GM12892 (cell line): ENCODE measurements around the gene TMPRSS12.

Experiments used
- DNase-seq: peaks from one replicate; pipeline ENCODE4 v3.0.0; 2011; ENCODE audit not compliant: insufficient read length
- FAIRE-seq: peaks from 2 replicates; lab custom pipeline; 2011; peaks lifted over from hg19 to GRCh38; lab: Jason Lieb, UNC
- POLR2A ChIP-seq: IDR thresholded peaks from 2 replicates; pipeline ENCODE4 v1.6.1; 2011; ENCODE audit warnings: low read depth, low read length, control low read depth
- POLR2AphosphoS5 ChIP-seq: IDR thresholded peaks from 2 replicates; pipeline ENCODE4 v1.6.1; 2011; ENCODE audit warnings: low read depth, low read length, control low read depth
- TAF1 ChIP-seq: IDR thresholded peaks from 2 replicates; pipeline ENCODE4 v1.6.1; 2011; ENCODE audit warnings: low read depth, mild to moderate bottlenecking, control low read depth, low read length, borderline replicate concordance

The TMPRSS12 gene

DNA sequence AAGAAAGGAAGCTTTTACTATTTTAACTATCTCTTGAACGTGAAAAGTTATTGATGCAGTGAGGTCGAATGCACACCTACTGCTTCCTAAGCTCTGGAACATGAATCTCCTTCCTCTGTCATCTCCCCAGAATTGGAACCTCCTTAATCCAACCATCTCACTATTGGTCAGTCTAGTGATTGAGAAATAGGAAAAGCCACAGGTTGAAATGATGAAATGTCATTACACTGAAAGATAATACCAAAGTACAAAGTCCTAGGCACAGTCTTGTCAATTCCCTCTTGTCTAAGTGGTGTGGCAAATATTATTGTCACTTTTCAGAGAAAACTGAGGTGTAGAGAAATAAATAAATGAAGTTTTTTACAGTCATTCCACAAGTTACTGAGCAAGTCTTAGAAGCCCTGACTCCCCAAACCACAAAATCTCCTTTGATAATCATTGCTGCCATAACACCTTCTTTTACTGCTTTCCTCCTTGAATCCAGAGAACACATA, 90.1 kb downstream of the TMPRSS12 start:
- FAIRE-seq (no peak), DNase-seq (no peak)
- TF ChIP-seq TAF1 (no peak), POLR2AphosphoS5 (no peak), POLR2A (no peak)

DNA sequence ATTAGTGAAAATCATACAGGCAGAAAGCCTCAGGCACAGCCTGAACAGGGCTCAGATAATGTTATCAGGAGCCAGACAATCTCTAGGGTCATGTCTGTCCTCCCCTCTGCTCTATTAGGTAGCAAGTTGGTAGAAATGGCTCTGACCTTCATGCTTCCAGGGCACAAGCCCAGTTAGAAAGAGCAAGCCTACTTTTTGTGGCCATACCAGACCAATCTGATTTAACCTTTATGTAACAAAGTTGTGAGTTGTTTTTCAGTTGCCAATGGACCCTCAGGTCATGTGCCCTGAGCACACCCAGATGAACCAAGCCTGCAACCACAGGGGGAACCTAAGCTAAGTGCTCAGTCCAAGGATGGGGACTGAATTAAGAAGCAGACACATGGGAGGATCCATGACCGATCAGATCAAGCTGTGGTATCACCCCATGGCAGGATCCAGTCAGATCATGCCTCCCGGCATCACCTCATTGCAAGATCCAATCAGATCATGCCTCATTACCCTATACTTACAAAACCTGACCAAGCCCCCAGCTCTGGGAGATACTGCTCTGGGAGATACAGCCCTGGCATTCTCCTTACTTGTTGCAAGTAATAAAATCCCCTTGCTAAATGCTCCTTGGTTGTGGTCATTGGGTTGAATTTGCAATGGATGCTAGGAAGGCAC, 90.9 kb downstream of the TMPRSS12 start:
- TF ChIP-seq POLR2AphosphoS5 = no peak
- TF ChIP-seq TAF1 = no peak
- no peak for TF ChIP-seq POLR2A
- DNase-seq (no peak), FAIRE-seq (no peak)

DNA sequence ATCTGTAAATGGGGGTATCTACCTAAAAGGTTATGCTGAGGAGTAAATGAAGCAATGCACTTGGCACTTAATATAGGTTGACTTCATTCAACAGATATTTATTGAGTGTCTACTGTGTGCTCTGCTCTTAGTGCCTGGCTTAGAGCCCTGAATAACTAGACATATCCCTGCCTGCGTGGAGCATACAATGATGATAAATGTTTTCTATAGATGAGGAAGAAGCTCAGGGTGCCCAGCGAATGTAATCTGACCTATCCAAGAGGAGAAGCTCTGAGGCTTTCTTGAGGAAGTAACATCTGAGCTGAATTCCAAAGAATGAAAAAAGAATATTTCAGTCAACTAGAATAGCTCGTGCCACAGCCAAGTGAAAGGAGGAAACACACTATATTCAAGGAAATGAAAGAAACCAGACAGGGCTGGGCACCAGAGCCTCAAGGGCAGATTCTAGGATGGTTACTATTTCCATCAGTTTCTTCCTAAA, 91.7 kb downstream of the TMPRSS12 start:
- FAIRE-seq = no peak

DNA sequence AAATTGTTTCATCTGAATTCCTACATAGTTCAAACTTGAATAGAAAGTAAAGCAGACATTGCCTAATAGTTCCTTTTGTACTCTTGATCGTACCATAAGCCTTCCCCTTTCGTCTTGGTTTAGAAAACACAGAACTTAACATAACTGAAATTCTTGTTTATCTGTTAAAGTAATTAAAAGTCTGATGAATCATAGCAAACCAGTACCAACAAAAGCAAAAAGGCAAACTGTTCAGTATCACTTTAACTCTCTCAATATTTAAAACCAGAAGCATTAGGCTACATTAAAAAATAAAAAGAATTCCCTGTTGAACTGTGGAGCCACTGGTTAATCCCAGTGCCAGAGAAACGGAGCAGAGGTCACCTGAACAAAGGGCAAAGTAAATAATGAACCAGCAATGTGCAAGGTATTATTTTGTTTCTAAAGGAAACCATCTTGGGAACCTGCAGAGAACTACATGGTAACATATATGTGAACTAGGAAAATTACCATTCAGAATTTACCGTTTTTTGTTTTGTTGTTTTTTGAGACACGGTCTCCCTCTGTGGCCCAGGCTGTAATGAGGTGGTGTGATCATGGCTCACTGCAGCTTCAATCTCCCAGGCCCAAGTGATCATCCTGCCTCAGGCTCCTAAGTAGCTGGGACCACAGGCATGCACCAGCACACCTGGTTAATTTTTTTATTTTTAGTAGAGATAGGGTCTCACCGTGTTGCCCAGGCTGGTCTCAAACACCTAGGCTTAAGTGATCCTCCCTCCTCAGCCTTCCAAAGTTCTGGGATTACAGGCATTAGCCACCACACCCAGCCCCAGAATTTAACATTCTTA, 92.5 kb downstream of the TMPRSS12 start:
- FAIRE-seq (no peak), DNase-seq (no peak)
- TF ChIP-seq TAF1 = no peak
- no peak for TF ChIP-seq POLR2A
- no peak for TF ChIP-seq POLR2AphosphoS5

More for the DNA sequence above, 91.7 kb downstream of the TMPRSS12 start:
- TF ChIP-seq POLR2A (no peak), POLR2AphosphoS5 (no peak), TAF1 (no peak)
- DNase-seq = no peak

DNA sequence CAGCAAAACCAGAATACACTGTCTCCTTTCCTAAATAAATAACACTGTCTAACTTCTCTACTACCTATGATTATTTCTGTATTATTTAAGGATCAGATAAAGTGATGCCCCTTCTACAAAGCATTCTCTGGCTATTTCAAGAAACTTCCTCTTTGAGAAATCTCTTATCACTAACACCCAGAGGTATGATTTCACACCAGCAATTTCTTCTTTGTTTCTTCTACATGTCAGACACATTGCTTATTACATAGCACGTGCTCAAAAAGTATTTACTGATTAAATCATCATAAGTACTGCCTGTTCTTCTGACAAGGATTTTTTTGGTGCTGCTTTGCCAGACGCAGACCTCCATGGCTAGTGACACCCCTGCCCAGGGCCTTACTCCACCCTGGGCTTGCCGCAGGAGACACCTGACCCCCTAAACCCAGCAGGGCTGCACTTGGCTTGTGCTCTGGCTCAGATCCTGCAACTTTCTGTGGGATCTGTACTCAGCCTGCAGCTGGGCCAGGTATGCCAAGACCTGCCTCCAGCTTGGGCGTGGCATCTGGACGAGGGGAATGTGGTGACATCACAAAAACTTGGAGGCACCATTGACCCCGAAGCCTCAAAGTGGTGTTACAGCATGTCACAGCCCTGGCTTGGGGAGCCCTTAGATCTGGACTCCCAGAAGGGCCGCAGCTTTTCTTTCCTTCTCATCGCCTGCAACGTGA, 94.2 kb downstream of the TMPRSS12 start:
- TF ChIP-seq TAF1 (no peak), POLR2A (no peak), POLR2AphosphoS5 (no peak)
- FAIRE-seq = no peak

More for the DNA sequence above, 94.2 kb downstream of the TMPRSS12 start:
- DNase-seq = no peak
